IPS DF 6.9 (cell line): Measurements from ENCODE around the gene ZNF283.
"Not testable (repeated sequence)": the region's sequence is repeated elsewhere in the genome, so short reads cannot be mapped to it uniquely, and the experiment has no call there.

Experiments used
- DNase-seq: peaks from one replicate; pipeline ENCODE4 v3.0.0-alpha.2; 2013; ENCODE audit warnings: low read depth, low spot score
- H3K27ac ChIP-seq: one replicate; pipeline ENCODE4 v1.5.1; 2013; ENCODE audit warnings: low read length, control low read depth
- H3K27me3 ChIP-seq: 2 replicates; pipeline ENCODE4 v1.6.1; 2013; ENCODE audit warnings: mild to moderate bottlenecking, low read length; ENCODE audit not compliant: control insufficient read depth, insufficient read depth
- H3K36me3 ChIP-seq: 2 replicates; pipeline ENCODE4 v1.6.1; 2013; ENCODE audit warnings: low read length; ENCODE audit not compliant: control insufficient read depth, insufficient read depth
- H3K4me1 ChIP-seq: 2 replicates; pipeline ENCODE4 v1.6.1; 2013; ENCODE audit warnings: low read length; ENCODE audit not compliant: control insufficient read depth, insufficient read depth
- H3K4me3 ChIP-seq: 2 replicates; pipeline ENCODE4 v1.5.1; 2013; ENCODE audit warnings: mild to moderate bottlenecking, low read length
- H3K9me3 ChIP-seq: 2 replicates; pipeline ENCODE4 v1.6.1; 2013; ENCODE audit warnings: low read length, inconsistent platforms; ENCODE audit not compliant: control insufficient read depth, insufficient read depth
- WGBS: extraction: QIAGEN DNeasy Blood & Tissue Kit; methylation state at CpG from one replicate; pipeline ENCODE4 v1.1.7; 2013; ENCODE audit warnings: mixed read lengths, missing lambda C conversion rate; ENCODE audit not compliant: insufficient read length, insufficient coverage; 5-methylcytosine and 5-hydroxymethylcytosine counted together

ZNF283 gene

DNA sequence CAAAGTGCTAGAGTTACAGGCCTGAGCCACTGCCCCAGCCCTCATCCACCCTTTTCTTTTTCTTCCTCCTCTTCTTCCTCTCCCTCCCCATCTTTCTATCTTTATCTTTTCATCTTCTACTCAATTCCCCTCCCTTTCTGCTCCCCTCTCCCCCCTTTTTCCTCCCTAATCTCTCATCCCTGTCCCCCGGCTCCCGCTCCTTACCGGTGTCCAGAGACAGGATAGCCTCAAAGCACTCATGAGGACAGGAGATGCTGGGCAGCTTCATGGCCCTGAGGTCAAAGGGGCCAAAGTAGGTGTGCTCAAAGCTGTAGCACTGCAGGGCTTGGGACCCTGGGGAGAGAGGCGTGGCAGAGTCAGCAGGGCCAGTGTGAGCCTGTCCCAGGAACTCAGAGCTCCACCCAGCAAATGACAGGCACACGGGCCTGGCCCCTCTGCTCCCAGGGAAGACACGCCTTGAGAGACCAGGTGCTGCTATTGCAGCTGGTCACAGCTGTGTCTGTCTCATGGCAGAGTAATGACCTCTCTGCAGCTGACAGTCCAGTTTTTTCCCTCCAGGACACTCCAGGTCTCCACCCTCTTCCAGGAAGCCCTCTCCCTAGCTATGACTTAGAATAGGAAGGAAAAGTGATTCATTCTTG, 27.5 kb upstream of the ZNF283 start:
- no peak for DNase-seq
- no peak overlapping the region for H3K27ac ChIP-seq
- no peaks in the 10 kb centered on the region for H3K9me3 ChIP-seq
- H3K4me3 ChIP-seq, result no peak overlapping the region
- H3K27me3 ChIP-seq, result peaks cover 5% of the 10 kb centered on the region; the same call in 1 of the 2 replicates
- 100% methylated on average over 1 of the region's 6 CpGs for WGBS
- H3K36me3 ChIP-seq, result no peaks in the 10 kb centered on the region
- H3K4me1 ChIP-seq, result no peaks in the 10 kb centered on the region

GRCh38 chr19:43802216-43802951, 24.7 kb upstream of the ZNF283 start, which contains the start of gene LYPD5:
Gene LYPD5, minus strand, starts transcription at chr19:43802447. Its CDS starts 67 bp downstream, at chr19:43802380.
- no peak within 1 kb of the TSS for H3K27ac ChIP-seq
- no peaks in the 10 kb centered on the region for H3K9me3 ChIP-seq
- H3K4me1 ChIP-seq, result no peaks in the 10 kb centered on the region
- no CpG with 5 or more reads among the region's 12 CpGs for WGBS
- H3K27me3 ChIP-seq, result peaks cover 5% of the 10 kb centered on the region; the same call in 1 of the 2 replicates
- DNase-seq, result no peak
- H3K4me3 ChIP-seq, result no peak within 1 kb of the TSS
- no peaks in the 10 kb centered on the region for H3K36me3 ChIP-seq

GRCh38 chr19:43804432-43804831, 22.7 kb upstream of the ZNF283 start:
- no peaks in the 10 kb centered on the region for H3K4me1 ChIP-seq
- no CpG with 5 or more reads among the region's 2 CpGs for WGBS
- no peak overlapping the region for H3K27ac ChIP-seq
- DNase-seq, result no peak
- H3K9me3 ChIP-seq, result no peaks in the 10 kb centered on the region
- H3K4me3 ChIP-seq, result no peak overlapping the region
- no peaks in the 10 kb centered on the region for H3K27me3 ChIP-seq
- no peaks in the 10 kb centered on the region for H3K36me3 ChIP-seq

DNA sequence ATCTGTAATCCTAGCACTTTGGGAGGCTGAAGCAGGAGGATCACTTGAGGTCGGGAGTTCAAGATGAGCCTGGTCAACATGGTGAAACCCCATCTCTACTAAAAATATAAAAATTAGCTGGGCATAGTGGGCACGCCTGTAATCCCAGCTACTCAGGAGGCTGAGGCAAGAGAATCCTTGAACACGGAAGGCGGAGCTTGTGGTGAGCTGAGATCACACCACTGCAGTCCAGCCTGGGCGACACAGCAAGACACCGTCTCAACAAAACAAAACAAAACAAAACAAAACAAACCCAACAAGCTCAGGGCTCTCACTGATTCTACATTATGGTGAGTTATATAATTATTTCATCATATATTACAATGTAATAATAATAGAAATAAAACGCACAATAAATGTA, 20.7 kb upstream of the ZNF283 start:
- not testable (repeated sequence) for H3K27me3 ChIP-seq, H3K4me1 ChIP-seq, H3K4me3 ChIP-seq, H3K36me3 ChIP-seq, H3K9me3 ChIP-seq, H3K27ac ChIP-seq, DNase-seq
- no CpG with 5 or more reads among the region's 7 CpGs for WGBS

GRCh38 chr19:43806848-43807247, 20.3 kb upstream of the ZNF283 start:
- Histone ChIP-seq H3K36me3 (no peaks in the 10 kb centered on the region), H3K9me3 (no peaks in the 10 kb centered on the region), H3K27me3 (no peaks in the 10 kb centered on the region), H3K27ac (no peak overlapping the region), H3K4me1 (no peaks in the 10 kb centered on the region), H3K4me3 (no peak overlapping the region)
- WGBS, result no CpG with 5 or more reads among the region's 5 CpGs
- no peak for DNase-seq

DNA sequence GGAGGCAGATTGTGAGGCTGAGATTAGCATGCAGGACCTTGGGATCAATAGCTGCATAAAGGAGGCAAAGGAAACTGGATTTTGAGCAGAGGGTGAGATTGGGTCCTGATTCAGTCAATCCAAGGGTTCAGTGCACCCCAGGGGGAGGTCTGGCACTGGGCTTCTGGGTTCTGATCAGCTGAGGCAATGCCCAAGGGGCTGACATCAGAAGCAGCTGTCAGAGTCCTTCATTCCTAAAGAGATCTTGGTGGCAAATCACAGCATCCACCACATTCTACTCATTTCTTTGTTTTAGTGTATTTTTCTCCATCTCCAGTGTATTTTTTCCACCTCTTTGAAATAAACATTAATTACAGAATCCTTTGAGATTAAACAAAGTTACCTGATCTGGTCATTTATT, 19.5 kb upstream of the ZNF283 start:
- Histone ChIP-seq H3K4me3 (no peak overlapping the region), H3K4me1 (no peaks in the 10 kb centered on the region), H3K36me3 (no peaks in the 10 kb centered on the region), H3K9me3 (no peaks in the 10 kb centered on the region), H3K27ac (no peak overlapping the region), H3K27me3 (no peaks in the 10 kb centered on the region)
- no peak for DNase-seq

DNA sequence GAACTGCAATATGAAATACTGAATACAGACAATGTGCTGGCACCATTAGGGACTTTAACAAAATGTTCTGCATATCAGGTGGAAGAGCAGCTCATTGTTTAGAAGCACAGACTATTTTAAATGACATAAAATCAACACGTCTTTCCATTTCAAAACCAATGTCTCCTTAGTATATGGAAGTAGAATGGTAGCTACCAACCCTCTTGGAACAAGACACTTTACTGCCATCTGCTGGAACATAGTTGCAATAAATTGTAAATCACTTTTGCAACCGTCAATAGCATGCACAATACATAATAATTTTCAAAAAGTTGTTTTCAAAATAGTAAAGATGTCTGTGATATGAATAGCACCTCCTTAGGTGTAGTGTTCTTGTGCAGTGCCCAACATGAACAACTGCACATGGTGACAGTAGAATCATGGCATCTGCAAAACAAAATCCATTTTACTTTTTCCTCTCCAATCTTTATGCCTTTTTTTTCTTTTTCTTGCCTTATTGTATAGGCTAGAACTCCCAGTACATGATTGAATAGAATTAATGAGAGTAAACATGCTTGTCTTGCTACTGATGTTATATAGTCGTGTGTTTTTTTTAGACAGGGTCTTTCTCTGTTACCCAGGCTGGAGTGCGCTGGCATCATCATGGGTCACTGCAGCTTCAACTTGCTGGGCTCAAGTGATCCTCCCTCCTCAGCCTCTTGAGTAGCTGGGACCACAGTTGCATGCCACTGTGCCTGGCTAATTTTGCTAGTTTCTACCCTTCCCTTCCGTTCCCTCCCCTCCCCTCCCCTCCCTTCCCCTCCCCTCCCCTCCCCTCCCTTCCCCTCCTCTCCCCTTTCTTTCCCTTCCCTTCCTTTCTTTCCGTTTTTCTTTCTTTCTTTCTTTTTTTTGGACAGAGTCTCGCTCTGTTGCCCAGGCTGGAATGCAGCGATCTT, 17.1 kb upstream of the ZNF283 start:
- no peak for DNase-seq
- WGBS, result no CpG with 5 or more reads among the region's 8 CpGs
- H3K27me3 ChIP-seq, result no peaks in the 10 kb centered on the region

GRCh38 chr19:43811837-43812236, 15.3 kb upstream of the ZNF283 start:
- Histone ChIP-seq H3K27ac (no peak overlapping the region), H3K4me1 (no peaks in the 10 kb centered on the region), H3K36me3 (no peaks in the 10 kb centered on the region), H3K4me3 (no peak overlapping the region), H3K9me3 (no peaks in the 10 kb centered on the region), H3K27me3 (no peaks in the 10 kb centered on the region)
- DNase-seq, result no peak
- no CpG with 5 or more reads among the region's 1 CpG for WGBS

More for the DNA sequence above, 17.1 kb upstream of the ZNF283 start:
- Histone ChIP-seq H3K4me1 (no peaks in the 10 kb centered on the region), H3K36me3 (no peaks in the 10 kb centered on the region), H3K4me3 (no peak overlapping the region), H3K27ac (no peak overlapping the region), H3K9me3 (no peaks in the 10 kb centered on the region)

GRCh38 chr19:43812259-43812658, 14.9 kb upstream of the ZNF283 start:
- Histone ChIP-seq H3K36me3 (no peaks in the 10 kb centered on the region), H3K4me1 (no peaks in the 10 kb centered on the region), H3K4me3 (no peak overlapping the region), H3K27me3 (no peaks in the 10 kb centered on the region), H3K9me3 (no peaks in the 10 kb centered on the region), H3K27ac (no peak overlapping the region)
- no CpG with 5 or more reads among the region's 1 CpG for WGBS
- no peak for DNase-seq

DNA sequence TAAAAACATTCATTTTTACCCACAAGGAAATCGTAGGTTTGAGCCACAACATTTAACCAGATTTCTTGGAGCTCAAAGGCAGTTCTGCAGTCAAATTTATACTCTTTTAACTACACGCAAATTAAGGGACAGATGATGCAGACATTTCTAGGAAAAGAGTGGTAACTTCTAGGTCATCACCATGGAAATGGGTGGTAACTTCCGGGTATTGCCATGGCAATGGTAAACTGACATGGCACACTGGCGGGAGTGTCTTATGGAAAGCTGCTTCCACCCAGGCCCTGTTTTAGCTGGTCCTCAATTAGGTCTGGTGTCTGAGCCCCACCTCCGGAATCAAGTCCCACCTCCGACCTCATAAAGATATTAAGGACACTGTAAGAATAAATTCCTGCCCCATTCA, 14.4 kb upstream of the ZNF283 start:
- H3K27me3 ChIP-seq, result no peaks in the 10 kb centered on the region
- no peaks in the 10 kb centered on the region for H3K4me1 ChIP-seq
- no peak for DNase-seq
- no peaks in the 10 kb centered on the region for H3K36me3 ChIP-seq
- no CpG with 5 or more reads among the region's 6 CpGs for WGBS
- H3K4me3 ChIP-seq, result no peak overlapping the region
- no peaks in the 10 kb centered on the region for H3K9me3 ChIP-seq
- H3K27ac ChIP-seq, result no peak overlapping the region
